Mesendoderm (in vitro differentiated cells): ENCODE data around the gene NUDCD2.

ENCODE experiments used
- DNase-seq: peaks from one replicate; pipeline ENCODE4 v3.0.0; 2013
- H2AK5ac ChIP-seq: 2 replicates; pipeline ENCODE4 v1.6.1; 2013; ENCODE audit warnings: low read length, inconsistent platforms
- H2BK120ac ChIP-seq: 2 replicates; pipeline ENCODE4 v1.6.1; 2013; ENCODE audit warnings: low read depth, mild to moderate bottlenecking, low read length, moderate library complexity, mixed read lengths
- H2BK15ac ChIP-seq: replicated peaks from 2 replicates; pipeline ENCODE4 v1.6.1; 2013; ENCODE audit warnings: low read depth, mild to moderate bottlenecking, moderate library complexity
- H2BK5ac ChIP-seq: 2 replicates; pipeline ENCODE4 v1.6.1; 2013; ENCODE audit warnings: low read length, inconsistent platforms
- H3K18ac ChIP-seq: 2 replicates; pipeline ENCODE4 v1.6.1; 2013; ENCODE audit warnings: mild to moderate bottlenecking, low read length, mixed read lengths
- H3K23ac ChIP-seq: one replicate; pipeline ENCODE4 v1.6.1; 2013; ENCODE audit warnings: low read length
- H3K27ac ChIP-seq: 2 replicates; pipeline ENCODE4 v1.5.1; 2013; ENCODE audit warnings: low read depth, mild to moderate bottlenecking, inconsistent platforms, low read length, moderate library complexity
- H3K27me3 ChIP-seq: 2 replicates; pipeline ENCODE4 v1.6.1; 2013; ENCODE audit warnings: low read length, control low read depth, mild to moderate bottlenecking, inconsistent platforms; ENCODE audit not compliant: insufficient read depth, poor library complexity
- H3K36me3 ChIP-seq: 2 replicates; pipeline ENCODE4 v1.6.1; 2013; ENCODE audit warnings: low read length, inconsistent platforms; ENCODE audit not compliant: control insufficient read depth, insufficient read depth
- H3K4ac ChIP-seq: one replicate; pipeline ENCODE4 v1.6.1; 2013; ENCODE audit warnings: low read depth, mild to moderate bottlenecking, low read length, moderate library complexity
- H3K4me1 ChIP-seq: 2 replicates; pipeline ENCODE4 v1.6.1; 2013; ENCODE audit warnings: low read depth, low read length, inconsistent platforms; ENCODE audit not compliant: control insufficient read depth
- H3K4me2 ChIP-seq: 2 replicates; pipeline ENCODE4 v1.6.1; 2013; ENCODE audit warnings: low read length
- H3K4me3 ChIP-seq: 2 replicates; pipeline ENCODE4 v1.5.1; 2013; ENCODE audit warnings: mild to moderate bottlenecking, low read length
- H3K56ac ChIP-seq: one replicate; pipeline ENCODE4 v1.6.1; 2013; ENCODE audit warnings: low read length
- H3K79me1 ChIP-seq: 2 replicates; pipeline ENCODE4 v1.6.1; 2013; ENCODE audit warnings: low read length, inconsistent platforms
- H3K79me2 ChIP-seq: 2 replicates; pipeline ENCODE4 v1.6.1; 2013; ENCODE audit warnings: mild to moderate bottlenecking, low read length; ENCODE audit not compliant: control insufficient read depth, insufficient read depth
- H3K9ac ChIP-seq: 2 replicates; pipeline ENCODE4 v1.6.1; 2013; ENCODE audit warnings: low read length, inconsistent platforms
- H4K5ac ChIP-seq: one replicate; pipeline ENCODE4 v1.6.1; 2013; ENCODE audit warnings: low read length
- H4K8ac ChIP-seq: one replicate; pipeline ENCODE4 v1.6.1; 2013; ENCODE audit warnings: low read depth, mild to moderate bottlenecking, control low read depth, low read length, moderate library complexity
- WGBS: extraction: QIAGEN DNeasy Blood & Tissue Kit; methylation state at CpG from one replicate; pipeline ENCODE4 v1.1.7; 2013; ENCODE audit warnings: low lambda C conversion rate, missing lambda C conversion rate; ENCODE audit not compliant: insufficient coverage; ENCODE audit errors: extremely low coverage; 5-methylcytosine and 5-hydroxymethylcytosine counted together

NUDCD2 gene

DNA sequence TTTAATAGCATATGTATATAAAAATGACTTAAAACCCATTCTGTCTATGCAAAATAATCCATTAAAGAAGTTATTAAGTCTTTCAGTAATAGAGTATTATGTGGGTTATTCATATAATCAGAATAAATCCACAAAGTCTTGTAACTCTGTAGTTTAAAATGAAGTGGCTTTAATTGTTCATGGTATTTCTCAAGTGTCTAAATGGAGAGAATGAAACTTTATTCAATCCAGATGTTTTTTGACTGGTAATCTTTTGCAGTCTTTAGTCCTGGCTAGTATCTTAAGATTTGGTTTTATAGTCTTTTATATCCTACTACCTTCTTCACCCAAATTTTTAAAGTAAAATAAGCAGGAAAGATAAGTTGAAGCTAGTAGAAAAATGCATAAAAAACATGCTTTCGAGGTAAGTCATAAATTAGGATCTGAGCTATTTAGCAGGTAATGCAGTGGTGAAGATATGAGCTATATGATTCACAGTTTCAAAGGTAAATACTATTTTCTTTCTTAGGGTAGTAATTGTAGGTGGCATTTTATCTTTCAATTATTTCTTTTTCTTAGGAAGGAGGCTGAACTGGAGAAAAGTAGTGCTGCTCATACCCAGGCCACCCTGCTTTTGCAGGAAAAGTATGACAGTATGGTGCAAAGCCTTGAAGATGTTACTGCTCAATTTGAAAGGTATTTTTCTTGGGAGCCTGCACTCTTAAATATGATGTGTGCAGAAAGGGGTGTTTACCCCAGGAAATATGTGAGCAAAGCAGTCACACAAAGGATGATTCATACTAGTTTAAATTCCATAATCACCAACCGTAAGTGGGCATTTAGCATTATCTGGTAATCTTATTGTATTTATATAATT, 18.5 kb upstream of the NUDCD2 start:
- no peak overlapping the region for H2BK15ac ChIP-seq
- no peaks in the 10 kb centered on the region for H3K4me1 ChIP-seq
- H3K23ac ChIP-seq: no peak overlapping the region
- no peak overlapping the region for H4K5ac ChIP-seq
- no peaks in the 10 kb centered on the region for H3K27me3 ChIP-seq
- H3K4me3 ChIP-seq: no peak overlapping the region
- H3K4ac ChIP-seq: no peak overlapping the region
- no peak overlapping the region for H4K8ac ChIP-seq
- DNase-seq: no peak
- WGBS: no CpG with 5 or more reads among the region's 2 CpGs
- H2AK5ac ChIP-seq: no peak overlapping the region
- no peak overlapping the region for H3K9ac ChIP-seq
- H3K36me3 ChIP-seq: no peaks in the 10 kb centered on the region
- H3K18ac ChIP-seq: no peak overlapping the region
- no peaks in the 10 kb centered on the region for H3K79me2 ChIP-seq
- H3K79me1 ChIP-seq: no peaks in the 10 kb centered on the region
- no peak overlapping the region for H2BK120ac ChIP-seq
- no peak overlapping the region for H2BK5ac ChIP-seq
- H3K4me2 ChIP-seq: no peak overlapping the region
- H3K56ac ChIP-seq: no peak overlapping the region
- no peak overlapping the region for H3K27ac ChIP-seq

- Histone ChIP-seq H4K8ac (no peak overlapping the region), H3K79me1 (no peaks in the 10 kb centered on the region), H3K36me3 (no peaks in the 10 kb centered on the region), H2BK120ac (no peak overlapping the region), H3K27me3 (no peaks in the 10 kb centered on the region), H3K27ac (no peak overlapping the region), H3K9ac (no peak overlapping the region), H2BK15ac (no peak overlapping the region), H3K4ac (no peak overlapping the region), H3K4me2 (no peak overlapping the region), H3K4me3 (no peak overlapping the region), H3K23ac (no peak overlapping the region), H3K18ac (no peak overlapping the region), H4K5ac (no peak overlapping the region), H3K56ac (no peak overlapping the region), H3K79me2 (no peaks in the 10 kb centered on the region), H2AK5ac (no peak overlapping the region), H3K4me1 (no peaks in the 10 kb centered on the region), H2BK5ac (no peak overlapping the region)
- DNase-seq: no peak
- WGBS: 100% methylated on average over 1 of the region's 2 CpGs
Measured at GRCh38 chr5:163475411-163475810, 15.5 kb upstream of the NUDCD2 start.

GRCh38 chr5:163473635-163474243, 13.8 kb upstream of the NUDCD2 start:
- no peak for DNase-seq
- Histone ChIP-seq H3K79me1 (no peaks in the 10 kb centered on the region), H2BK120ac (no peak overlapping the region), H3K56ac (no peak overlapping the region), H3K4ac (no peak overlapping the region), H3K9ac (no peak overlapping the region), H3K4me3 (no peak overlapping the region), H4K5ac (no peak overlapping the region), H2AK5ac (no peak overlapping the region), H2BK5ac (no peak overlapping the region), H4K8ac (no peak overlapping the region), H3K79me2 (no peaks in the 10 kb centered on the region), H3K27me3 (no peaks in the 10 kb centered on the region), H3K36me3 (no peaks in the 10 kb centered on the region), H3K4me2 (no peak overlapping the region), H2BK15ac (no peak overlapping the region), H3K27ac (no peak overlapping the region), H3K23ac (no peak overlapping the region), H3K4me1 (no peaks in the 10 kb centered on the region), H3K18ac (no peak overlapping the region)
- WGBS: no CpG with 5 or more reads among the region's 3 CpGs

DNA sequence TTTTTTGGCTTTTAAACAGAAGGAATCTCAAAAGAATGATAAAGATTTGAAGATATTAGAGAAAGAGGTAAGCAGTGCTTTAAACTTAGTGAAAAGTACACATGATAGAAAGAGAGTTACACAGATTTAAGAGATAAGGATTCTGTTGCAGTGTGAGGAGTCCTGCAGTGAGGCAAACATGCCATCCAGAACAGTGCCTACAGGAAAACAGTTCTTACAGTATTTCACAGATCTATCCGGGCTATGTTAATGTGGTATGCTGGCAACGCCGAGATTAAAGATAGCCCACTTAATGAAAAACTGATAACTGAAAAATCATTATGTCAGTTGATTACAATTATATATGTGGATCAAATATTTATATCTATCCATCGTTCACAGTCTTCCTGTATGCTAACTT, 7.8 kb upstream of the NUDCD2 start:
- H3K36me3 ChIP-seq: peaks cover 2% of the 10 kb centered on the region
- no peaks in the 10 kb centered on the region for H3K79me1 ChIP-seq
- H3K56ac ChIP-seq: no peak overlapping the region
- H3K23ac ChIP-seq: no peak overlapping the region
- H4K8ac ChIP-seq: no peak overlapping the region
- H3K18ac ChIP-seq: no peak overlapping the region
- no peak overlapping the region for H4K5ac ChIP-seq
- no peak for DNase-seq
- H3K4ac ChIP-seq: no peak overlapping the region
- H3K4me1 ChIP-seq: no peaks in the 10 kb centered on the region
- H3K4me3 ChIP-seq: no peak overlapping the region
- no peak overlapping the region for H3K27ac ChIP-seq
- H2BK15ac ChIP-seq: no peak overlapping the region
- no peak overlapping the region for H2AK5ac ChIP-seq
- H3K27me3 ChIP-seq: no peaks in the 10 kb centered on the region
- no peak overlapping the region for H3K4me2 ChIP-seq
- no peak overlapping the region for H2BK120ac ChIP-seq
- no peak overlapping the region for H3K9ac ChIP-seq
- no peak overlapping the region for H2BK5ac ChIP-seq
- H3K79me2 ChIP-seq: no peaks in the 10 kb centered on the region
- WGBS: no CpG with 5 or more reads among the region's 4 CpGs

GRCh38 chr5:163463063-163463435, 3.1 kb upstream of the NUDCD2 start:
- Histone ChIP-seq H3K4me2 (no peak overlapping the region), H3K79me2 (peaks cover 5% of the 10 kb centered on the region), H3K27ac (no peak overlapping the region), H3K56ac (no peak overlapping the region), H3K4me3 (no peak overlapping the region), H3K36me3 (no peaks in the 10 kb centered on the region), H2AK5ac (no peak overlapping the region), H3K4me1 (no peaks in the 10 kb centered on the region), H3K27me3 (no peaks in the 10 kb centered on the region), H2BK120ac (no peak overlapping the region), H3K23ac (no peak overlapping the region), H2BK5ac (no peak overlapping the region), H4K5ac (no peak overlapping the region), H2BK15ac (no peak overlapping the region), H3K9ac (no peak overlapping the region), H3K4ac (no peak overlapping the region), H3K18ac (no peak overlapping the region), H3K79me1 (peaks cover 2% of the 10 kb centered on the region), H4K8ac (no peak overlapping the region)
- DNase-seq: no peak
